Upper lobe of right lung (tissue), 1 donor: ENCODE measurements around the gene MPIG6B. TPM values are rescaled to one million over a fixed set of nuclear protein-coding genes. Genes with fewer than 3 reads are reported as not detected.
A peak's percentile ranks its signal among the peaks of the same experiment; 100 is the strongest.

Source experiments
- ATAC-seq: fragments of 200-7000 bp; cut with Tn5 transposase; one replicate; pipeline ENCODE4 v1.9.1; 2020; ENCODE audit warnings: mild to moderate bottlenecking, moderate library complexity
- DNase-seq: peaks from one replicate; pipeline ENCODE4 v3.0.0-alpha.2; 2020
- H3K27ac ChIP-seq: fragments of 200-600 bp; one replicate; pipeline ENCODE4 v1.8.0; 2022
- H3K27me3 ChIP-seq: fragments of 200-600 bp; one replicate; pipeline ENCODE4 v1.8.0; 2022; ENCODE audit warnings: mild to moderate bottlenecking
- H3K36me3 ChIP-seq: fragments of 200-600 bp; one replicate; pipeline ENCODE4 v1.8.0; 2022
- H3K4me1 ChIP-seq: fragments of 200-600 bp; one replicate; pipeline ENCODE4 v1.8.0; 2022
- H3K4me3 ChIP-seq: fragments of 200-600 bp; one replicate; pipeline ENCODE4 v1.8.0; 2022; ENCODE audit warnings: mild to moderate bottlenecking
- H3K9me3 ChIP-seq: fragments of 200-600 bp; one replicate; pipeline ENCODE4 v1.8.0; 2022
- intact Hi-C: fragments of 100-400 bp; cut with DNase I; formaldehyde crosslinking; loops from one replicate; pipeline ENCODE4 v1.11.0; 2022
- total RNA-seq: library from RNA; stranded (reverse); fragmentation: NEBNext Ultra II Directional; extraction: Animal tissue kit (Norgen Biotek cat#: 25700); gene quantifications from one replicate; pipeline ENCODE4 v1.2.1, GENCODE V29; 2021
- TF ChIP-seq, protein P1 (sequence below): fragments of 200-600 bp; IDR thresholded peaks from one replicate; pipeline ENCODE4 v1.8.0; 2022; ENCODE audit warnings: antibody characterized with exemption
- donor health status: DM: no; HTN: yes; CAD: no; lungs with severe emphysema.

Gene MPIG6B
- total RNA-seq, 1 donor from 2014 or later: 1.1 TPM

DNA sequence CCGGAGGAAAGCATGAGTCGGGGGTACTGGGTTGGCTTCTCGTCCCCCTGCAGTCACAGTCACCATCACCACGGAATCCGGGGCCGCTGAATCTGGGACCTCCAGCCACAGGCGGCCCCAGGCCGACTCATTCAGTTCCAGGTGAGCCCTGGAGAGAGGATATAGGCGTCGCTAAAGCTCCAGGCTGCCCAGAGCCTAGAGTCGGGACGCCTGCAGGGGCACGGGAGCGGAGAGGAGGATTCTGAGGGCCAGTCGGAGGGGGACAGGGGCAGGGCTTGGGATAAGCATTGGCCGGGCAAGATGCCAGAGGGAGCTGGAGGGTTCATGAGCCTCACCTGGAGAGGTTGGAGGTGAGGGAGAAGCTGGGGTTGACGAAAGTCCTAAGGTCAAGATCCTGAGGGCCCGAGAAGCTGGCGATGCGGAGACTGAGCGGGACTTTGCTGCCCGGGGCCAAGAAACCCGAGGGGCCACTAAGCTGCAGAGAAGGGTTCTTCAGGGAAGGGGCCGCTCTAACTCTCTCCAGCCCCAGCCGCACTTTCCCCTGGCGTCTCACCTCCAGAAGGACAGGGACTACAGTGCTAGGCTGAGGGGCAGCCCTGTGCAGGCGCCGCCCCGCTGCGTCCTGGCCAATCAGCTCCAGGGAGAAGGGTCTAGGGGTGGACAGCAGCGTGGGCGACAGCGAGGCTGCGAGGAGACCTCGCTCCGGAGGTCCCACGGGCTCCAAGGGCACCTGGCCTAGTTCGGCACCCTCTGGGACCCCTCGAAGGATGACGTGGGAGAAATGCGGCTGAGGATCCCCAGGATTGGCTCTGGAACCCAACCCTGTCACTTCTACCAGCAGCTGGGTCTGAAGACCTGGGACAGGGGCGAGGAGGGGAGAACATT, 43.0 kb downstream of the MPIG6B start:
- no peak for ATAC-seq
- H3K4me3 ChIP-seq: peak overlapping the region; percentile 14

DNA sequence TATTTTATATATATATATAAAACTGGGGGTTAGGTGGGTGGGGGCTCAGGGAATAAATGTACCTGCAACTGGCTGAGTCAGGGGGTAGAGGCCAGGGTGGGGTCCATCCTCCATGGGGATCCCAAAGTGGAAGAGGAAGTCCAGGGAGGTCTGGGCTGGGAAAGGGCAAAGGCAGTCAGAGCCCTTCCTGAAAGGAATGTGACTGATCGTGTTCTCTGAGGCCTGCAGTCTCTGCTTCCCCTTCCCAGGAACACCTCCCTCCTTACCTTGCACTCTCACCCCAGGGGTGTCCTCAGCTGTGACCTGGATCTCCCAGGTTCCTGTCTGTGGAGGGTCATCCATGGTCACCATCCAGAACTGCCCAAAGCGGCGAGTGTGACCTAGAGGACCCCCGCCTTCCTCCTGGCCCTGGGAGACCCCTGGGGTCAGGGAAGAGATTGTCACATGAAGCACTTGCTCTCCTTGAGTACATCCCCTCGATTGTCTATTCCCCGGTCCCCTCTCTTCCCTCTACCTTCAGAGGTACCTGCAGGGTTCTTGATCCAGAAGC, 44.0 kb downstream of the MPIG6B start:
- Histone ChIP-seq H3K9me3 (no peaks in the 10 kb centered on the region), H3K27me3 (no peaks in the 10 kb centered on the region), H3K4me1 (peaks cover 6% of the 10 kb centered on the region), H3K36me3 (no peaks in the 10 kb centered on the region), H3K4me3 (no peak overlapping the region), H3K27ac (no peak overlapping the region)
- intact Hi-C loops: no loop called here
- ATAC-seq: no peak
- TF ChIP-seq, protein P1, sequence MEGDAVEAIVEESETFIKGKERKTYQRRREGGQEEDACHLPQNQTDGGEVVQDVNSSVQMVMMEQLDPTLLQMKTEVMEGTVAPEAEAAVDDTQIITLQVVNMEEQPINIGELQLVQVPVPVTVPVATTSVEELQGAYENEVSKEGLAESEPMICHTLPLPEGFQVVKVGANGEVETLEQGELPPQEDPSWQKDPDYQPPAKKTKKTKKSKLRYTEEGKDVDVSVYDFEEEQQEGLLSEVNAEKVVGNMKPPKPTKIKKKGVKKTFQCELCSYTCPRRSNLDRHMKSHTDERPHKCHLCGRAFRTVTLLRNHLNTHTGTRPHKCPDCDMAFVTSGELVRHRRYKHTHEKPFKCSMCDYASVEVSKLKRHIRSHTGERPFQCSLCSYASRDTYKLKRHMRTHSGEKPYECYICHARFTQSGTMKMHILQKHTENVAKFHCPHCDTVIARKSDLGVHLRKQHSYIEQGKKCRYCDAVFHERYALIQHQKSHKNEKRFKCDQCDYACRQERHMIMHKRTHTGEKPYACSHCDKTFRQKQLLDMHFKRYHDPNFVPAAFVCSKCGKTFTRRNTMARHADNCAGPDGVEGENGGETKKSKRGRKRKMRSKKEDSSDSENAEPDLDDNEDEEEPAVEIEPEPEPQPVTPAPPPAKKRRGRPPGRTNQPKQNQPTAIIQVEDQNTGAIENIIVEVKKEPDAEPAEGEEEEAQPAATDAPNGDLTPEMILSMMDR: no peak
- no peak for DNase-seq

More for the DNA sequence above, 43.0 kb downstream of the MPIG6B start:
- Histone ChIP-seq H3K36me3 (no peaks in the 10 kb centered on the region), H3K4me1 (peaks cover 6% of the 10 kb centered on the region), H3K9me3 (no peaks in the 10 kb centered on the region), H3K27ac (no peak overlapping the region), H3K27me3 (no peaks in the 10 kb centered on the region)
- intact Hi-C loops: no loop called here
- no peak for DNase-seq
- TF ChIP-seq, protein P1: no peak

DNA sequence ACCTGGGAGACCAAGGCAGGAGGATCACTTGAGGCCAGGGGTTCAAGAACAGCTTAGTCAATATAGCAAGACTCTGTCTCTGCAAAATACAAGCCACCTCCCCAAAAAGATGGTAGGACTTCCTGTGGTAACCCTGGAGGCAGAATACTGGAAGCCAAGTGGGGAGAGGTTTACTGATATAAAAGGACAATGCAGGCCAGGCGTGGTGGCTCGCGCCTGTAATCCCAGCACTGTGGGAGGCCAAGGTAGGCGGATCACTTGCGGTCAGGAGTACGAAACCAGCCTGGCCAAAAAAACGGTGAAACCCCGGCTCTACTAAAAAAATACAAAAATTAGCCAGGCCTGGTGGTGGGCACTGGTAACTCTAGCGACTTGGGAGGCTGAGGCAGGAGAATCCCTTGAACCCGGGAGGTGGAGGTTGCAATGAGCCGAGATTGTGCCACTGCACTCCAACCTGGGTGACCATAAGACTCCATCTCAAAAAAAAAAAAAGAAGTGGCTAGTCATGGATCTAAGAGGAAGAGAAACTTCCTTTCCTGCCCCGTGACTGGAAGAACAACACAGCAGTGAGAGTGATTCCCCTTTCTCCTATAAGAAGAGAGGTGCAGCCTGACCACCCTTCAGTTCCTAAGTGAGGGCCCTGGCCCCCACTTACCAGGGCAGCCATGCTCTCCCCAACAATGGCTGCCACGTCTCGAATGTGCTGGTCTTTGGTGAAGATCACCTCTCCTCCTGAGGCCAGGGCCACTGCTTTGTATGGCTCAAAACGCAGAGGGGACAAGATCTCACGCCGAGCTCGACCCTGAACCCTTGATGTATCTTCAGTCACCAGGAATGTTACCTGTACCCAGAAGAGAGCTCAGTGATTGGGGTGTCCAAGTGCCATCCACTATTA, 45.4 kb downstream of the MPIG6B start:
- H3K27ac ChIP-seq: peak overlapping the region; percentile 47
- no peaks in the 10 kb centered on the region for H3K9me3 ChIP-seq
- H3K27me3 ChIP-seq: no peaks in the 10 kb centered on the region
- peaks cover 6% of the 10 kb centered on the region for H3K4me1 ChIP-seq
- no peak overlapping the region for H3K4me3 ChIP-seq
- DNase-seq (no peak), ATAC-seq (peak; percentile 63)
- intact Hi-C loops: no loop called here
- no peaks in the 10 kb centered on the region for H3K36me3 ChIP-seq
- TF ChIP-seq, protein P1: no peak

DNA sequence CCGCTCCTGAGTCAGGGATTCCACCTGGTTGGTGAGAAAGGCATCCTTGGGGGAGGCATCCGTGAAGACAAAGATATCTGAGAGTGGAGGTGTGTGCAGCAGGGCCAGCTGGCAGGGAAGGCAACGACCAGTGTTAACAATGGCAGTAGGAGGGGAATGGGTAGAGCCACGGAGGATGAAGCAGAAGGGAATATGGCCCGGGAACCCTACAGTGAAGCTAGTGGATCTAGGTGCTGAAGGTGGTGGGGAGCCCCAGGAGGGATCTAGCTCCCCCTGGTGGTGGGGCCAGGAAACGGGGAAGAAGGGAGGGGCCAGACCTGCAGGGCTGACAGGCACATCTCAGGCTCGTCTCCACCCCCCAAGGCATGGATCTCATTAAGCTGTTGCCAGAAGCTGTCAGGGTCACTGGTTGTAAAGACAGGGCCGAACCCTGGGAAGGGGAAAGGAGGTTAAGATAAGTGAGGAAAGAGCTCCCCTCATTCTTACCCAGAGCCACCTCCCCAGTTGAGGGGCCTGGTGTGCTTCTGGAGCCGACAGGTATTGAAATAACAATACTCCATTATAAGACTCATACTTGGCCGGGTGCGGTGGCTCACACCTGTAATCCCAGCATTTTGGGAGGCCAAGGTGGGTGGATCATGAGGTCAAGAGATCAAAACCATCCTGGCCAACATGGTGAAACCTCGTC, 46.7 kb downstream of the MPIG6B start:
- Histone ChIP-seq H3K27ac (no peak overlapping the region), H3K4me1 (peaks cover 6% of the 10 kb centered on the region), H3K4me3 (no peak overlapping the region), H3K36me3 (no peaks in the 10 kb centered on the region), H3K27me3 (no peaks in the 10 kb centered on the region), H3K9me3 (no peaks in the 10 kb centered on the region)
- intact Hi-C loops: no loop called here
- TF ChIP-seq, protein P1: peak; percentile 90
- peak; percentile 91 for DNase-seq
- ATAC-seq: peak; percentile 95

DNA sequence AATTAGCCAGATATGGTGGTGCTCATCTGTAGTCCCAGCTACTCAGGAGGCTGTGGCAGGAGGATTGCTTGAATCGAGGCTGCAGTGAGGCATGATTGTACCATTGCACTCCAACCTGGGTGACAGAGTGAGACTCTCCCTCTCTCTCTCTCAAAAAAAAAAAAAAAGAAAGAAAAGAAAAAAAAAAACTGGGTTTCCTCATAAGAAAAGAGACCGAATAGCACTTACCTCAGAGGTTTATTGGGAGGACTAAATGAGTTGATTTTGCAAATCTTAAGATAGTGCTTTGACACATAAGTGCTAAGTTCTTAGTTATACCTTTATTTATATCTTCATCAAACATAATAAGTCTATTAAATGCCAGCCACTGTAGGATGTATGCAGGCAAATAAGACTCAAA, 47.7 kb downstream of the MPIG6B start:
- Histone ChIP-seq H3K9me3 (no peaks in the 10 kb centered on the region), H3K36me3 (no peaks in the 10 kb centered on the region), H3K4me3 (no peak overlapping the region), H3K27me3 (no peaks in the 10 kb centered on the region), H3K27ac (no peak overlapping the region), H3K4me1 (peaks cover 6% of the 10 kb centered on the region)
- intact Hi-C loops: no loop called here
- TF ChIP-seq, protein P1: no peak
- DNase-seq: no peak
- no peak for ATAC-seq
